ENCODE data around the gene SDHAF2. TPM values are rescaled to one million over a fixed set of nuclear protein-coding genes. Genes with fewer than 3 reads are reported as not detected.

SDHAF2 gene
- total and polyA plus RNA-seq, 4 donors, result 25.5 to 46.9 (median 30.2) TPM

DNA sequence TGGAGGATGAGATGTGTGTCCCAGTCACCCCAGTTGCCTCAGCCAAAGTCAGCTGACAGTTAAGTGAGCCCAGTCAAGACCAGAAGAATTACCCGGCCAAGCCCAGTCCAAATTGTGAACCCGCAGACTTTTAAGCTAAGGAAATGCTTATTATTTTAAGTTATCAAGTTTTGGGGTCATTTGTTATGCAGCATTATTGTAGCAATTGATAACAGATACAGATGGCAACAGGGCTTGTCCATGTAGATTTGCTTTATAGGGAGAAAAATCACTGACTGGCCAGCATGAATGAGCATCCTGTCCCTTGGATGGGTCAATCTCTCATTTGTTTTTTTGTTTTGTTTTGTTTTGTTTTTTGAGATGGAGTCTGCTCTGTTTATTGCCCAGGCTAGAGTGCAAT lies 22.9 kb downstream of the SDHAF2 start:
- H3K27ac ChIP-seq (ENCODE audit: low read depth in 1 of 2, low read length in 2 of 2), result no peak overlapping the region
- peaks cover 0 to 23% (median 19%) of the 10 kb centered on the region in 4 donors for H3K36me3 ChIP-seq (ENCODE audit: control insufficient read depth in 4 of 4, insufficient read depth in 3 of 4, low read depth in 1 of 4, low read length in 3 of 4)
- H3K4me3 ChIP-seq (ENCODE audit: low read depth in 1 of 3, low read length in 3 of 3), result no peak overlapping the region
- no peaks in the 10 kb centered on the region for H3K4me1 ChIP-seq (ENCODE audit: control insufficient read depth in 4 of 4, insufficient read depth in 4 of 4, low read length in 3 of 4)
- H3K9ac ChIP-seq (ENCODE audit: low read depth in 1 of 2, low read length in 2 of 2), result no peak overlapping the region
- H3K27me3 ChIP-seq (ENCODE audit: control insufficient read depth in 4 of 4, insufficient read depth in 4 of 4, low read length in 3 of 4), result no peaks in the 10 kb centered on the region
- no peak for TF ChIP-seq EGR1 (IDR thresholded peaks at IDR 0.05; ENCODE audit: low read depth in 2 of 2)
- TF ChIP-seq GABPA (IDR thresholded peaks at IDR 0.05 in 1 of 2, conservative IDR thresholded peaks at IDR 0.05 in 1 of 2), result no peak
- TF ChIP-seq HNF4G (IDR thresholded peaks at IDR 0.05), result no peak
- no peak for TF ChIP-seq MAX (IDR thresholded peaks at IDR 0.05)
- TF ChIP-seq HNF4A (conservative IDR thresholded peaks at IDR 0.05), result no peak
- no peak for TF ChIP-seq ZBTB33 (IDR thresholded peaks at IDR 0.05)
- TF ChIP-seq TAF1 (conservative IDR thresholded peaks at IDR 0.05), result no peak
- H3K9me3 ChIP-seq (ENCODE audit: control insufficient read depth in 4 of 4, low read length in 3 of 4), result no peaks in the 10 kb centered on the region
- no peak for DNase-seq (ENCODE audit: low spot score)
- over 99% methylated on average over 2 of the region's 2 CpGs for WGBS

GRCh38 chr11:61453695-61454094 lies 23.8 kb downstream of the SDHAF2 start:
- WGBS, result 90% methylated on average over 3 of the region's 3 CpGs
- H3K9me3 ChIP-seq (ENCODE audit: control insufficient read depth in 4 of 4, low read length in 3 of 4), result no peaks in the 10 kb centered on the region
- DNase-seq (ENCODE audit: low spot score), result no peak
- H3K36me3 ChIP-seq (ENCODE audit: control insufficient read depth in 4 of 4, insufficient read depth in 3 of 4, low read depth in 1 of 4, low read length in 3 of 4), result peaks cover 0 to 18% (median 11%) of the 10 kb centered on the region in 4 donors
- H3K27ac ChIP-seq (ENCODE audit: low read depth in 1 of 2, low read length in 2 of 2), result no peak overlapping the region
- H3K27me3 ChIP-seq (ENCODE audit: control insufficient read depth in 4 of 4, insufficient read depth in 4 of 4, low read length in 3 of 4), result no peaks in the 10 kb centered on the region
- no peaks in the 10 kb centered on the region for H3K4me1 ChIP-seq (ENCODE audit: control insufficient read depth in 4 of 4, insufficient read depth in 4 of 4, low read length in 3 of 4)
- H3K4me3 ChIP-seq (ENCODE audit: low read depth in 1 of 3, low read length in 3 of 3), result no peak overlapping the region
- TF ChIP-seq GABPA (IDR thresholded peaks at IDR 0.05 in 1 of 2, conservative IDR thresholded peaks at IDR 0.05 in 1 of 2), result no peak
- TF ChIP-seq TAF1 (conservative IDR thresholded peaks at IDR 0.05), result no peak
- no peak for TF ChIP-seq YY1 (IDR thresholded peaks at IDR 0.05)
- TF ChIP-seq, protein P1, sequence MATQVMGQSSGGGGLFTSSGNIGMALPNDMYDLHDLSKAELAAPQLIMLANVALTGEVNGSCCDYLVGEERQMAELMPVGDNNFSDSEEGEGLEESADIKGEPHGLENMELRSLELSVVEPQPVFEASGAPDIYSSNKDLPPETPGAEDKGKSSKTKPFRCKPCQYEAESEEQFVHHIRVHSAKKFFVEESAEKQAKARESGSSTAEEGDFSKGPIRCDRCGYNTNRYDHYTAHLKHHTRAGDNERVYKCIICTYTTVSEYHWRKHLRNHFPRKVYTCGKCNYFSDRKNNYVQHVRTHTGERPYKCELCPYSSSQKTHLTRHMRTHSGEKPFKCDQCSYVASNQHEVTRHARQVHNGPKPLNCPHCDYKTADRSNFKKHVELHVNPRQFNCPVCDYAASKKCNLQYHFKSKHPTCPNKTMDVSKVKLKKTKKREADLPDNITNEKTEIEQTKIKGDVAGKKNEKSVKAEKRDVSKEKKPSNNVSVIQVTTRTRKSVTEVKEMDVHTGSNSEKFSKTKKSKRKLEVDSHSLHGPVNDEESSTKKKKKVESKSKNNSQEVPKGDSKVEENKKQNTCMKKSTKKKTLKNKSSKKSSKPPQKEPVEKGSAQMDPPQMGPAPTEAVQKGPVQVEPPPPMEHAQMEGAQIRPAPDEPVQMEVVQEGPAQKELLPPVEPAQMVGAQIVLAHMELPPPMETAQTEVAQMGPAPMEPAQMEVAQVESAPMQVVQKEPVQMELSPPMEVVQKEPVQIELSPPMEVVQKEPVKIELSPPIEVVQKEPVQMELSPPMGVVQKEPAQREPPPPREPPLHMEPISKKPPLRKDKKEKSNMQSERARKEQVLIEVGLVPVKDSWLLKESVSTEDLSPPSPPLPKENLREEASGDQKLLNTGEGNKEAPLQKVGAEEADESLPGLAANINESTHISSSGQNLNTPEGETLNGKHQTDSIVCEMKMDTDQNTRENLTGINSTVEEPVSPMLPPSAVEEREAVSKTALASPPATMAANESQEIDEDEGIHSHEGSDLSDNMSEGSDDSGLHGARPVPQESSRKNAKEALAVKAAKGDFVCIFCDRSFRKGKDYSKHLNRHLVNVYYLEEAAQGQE (IDR thresholded peaks at IDR 0.05), result no peak
- TF ChIP-seq EGR1 (IDR thresholded peaks at IDR 0.05; ENCODE audit: low read depth in 2 of 2), result no peak
- TF ChIP-seq SP1 (IDR thresholded peaks at IDR 0.05), result no peak
- no peak for TF ChIP-seq JUND (IDR thresholded peaks at IDR 0.05)
- TF ChIP-seq ATF3 (IDR thresholded peaks at IDR 0.05), result no peak
- no peak for TF ChIP-seq HNF4A (conservative IDR thresholded peaks at IDR 0.05)
- no peak for TF ChIP-seq MAX (IDR thresholded peaks at IDR 0.05)
- TF ChIP-seq RXRA (IDR thresholded peaks at IDR 0.05), result no peak
- no peak for TF ChIP-seq CTCF (IDR thresholded peaks at IDR 0.05; ENCODE audit: low read depth, low read length, missing input control)
- TF ChIP-seq HNF4G (IDR thresholded peaks at IDR 0.05), result no peak
- no peak for TF ChIP-seq RAD21 (IDR thresholded peaks at IDR 0.05)
- no peak overlapping the region for H3K9ac ChIP-seq (ENCODE audit: low read depth in 1 of 2, low read length in 2 of 2)
